Suprapubic skin (tissue), 3 donors: ENCODE data around the gene BMP8A.

Source experiments
- CTCF ChIP-seq, 2 donors: fragments of 200-600 bp in 1 of 2; fragments of 450-650 bp in 1 of 2; sonication (generic) in 1 of 2; IDR thresholded peaks; one replicate each; pipeline ENCODE4 v1.5.1; 2016 to 2019; ENCODE audit warnings: antibody characterized with exemption in 2 of 2, mild to moderate bottlenecking in 1 of 2, moderate library complexity in 1 of 2
- POLR2A ChIP-seq, 2 donors: fragments of 450-650 bp; IDR thresholded peaks; one replicate each; pipeline ENCODE4 v1.6.1; 2017; ENCODE audit warnings: antibody characterized with exemption in 2 of 2, mild to moderate bottlenecking in 2 of 2, moderate library complexity in 2 of 2

DNA sequence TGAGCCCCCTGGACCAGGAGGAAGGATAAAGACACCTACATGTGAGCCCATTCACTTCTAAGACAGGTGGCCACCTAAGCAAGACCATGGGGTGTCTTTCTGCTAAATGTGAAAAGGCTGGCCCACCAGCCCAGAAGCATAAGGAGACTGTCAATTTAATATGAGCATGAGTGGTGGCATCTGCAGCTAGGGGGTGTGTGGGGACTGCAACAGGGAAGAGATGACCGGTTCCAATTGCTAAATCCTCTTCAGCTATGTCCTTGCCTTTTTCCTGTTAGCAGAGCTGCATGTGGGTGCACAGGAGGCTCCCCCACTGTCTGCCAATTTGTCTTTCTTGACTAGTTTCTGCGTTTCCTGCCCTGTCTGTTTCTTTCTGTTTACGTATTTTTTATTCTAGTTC, 22.3 kb upstream of the BMP8A start:
- no peak for TF ChIP-seq CTCF (IDR thresholded peaks at IDR 0.05)
- no peak for TF ChIP-seq POLR2A (IDR thresholded peaks at IDR 0.05)
